CD4-positive, alpha-beta T cell treated with Interleukin-6 at 100 ng/mL for 8 hours (primary cell): ENCODE data around the gene TNP1.

Experiments used
- DNase-seq: peaks from one replicate; pipeline ENCODE4 v3.0.0-alpha.2; 2020; ENCODE audit warnings: mixed read lengths, low spot score

TNP1 gene, protein sequence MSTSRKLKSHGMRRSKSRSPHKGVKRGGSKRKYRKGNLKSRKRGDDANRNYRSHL

DNA sequence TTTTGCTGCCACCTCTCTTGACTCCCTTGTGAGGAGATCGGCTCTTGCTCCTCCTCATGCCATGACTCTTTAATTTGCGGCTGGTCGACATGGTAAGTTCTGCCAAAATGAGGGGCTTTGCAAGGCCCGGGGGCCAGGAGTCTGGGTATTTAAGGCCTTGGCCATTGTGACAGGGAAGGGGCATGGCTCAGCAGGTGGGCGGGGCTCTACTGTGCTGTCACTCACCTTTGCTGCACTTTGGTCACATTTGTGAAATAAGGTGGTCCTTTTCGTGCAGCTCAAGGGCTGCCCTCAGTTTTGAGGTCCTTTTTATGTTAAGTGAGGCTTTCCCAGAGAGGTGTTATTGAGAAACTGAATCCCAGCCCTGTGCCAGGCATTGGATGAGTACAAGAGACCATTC lies at the start of gene TNP1:
Gene TNP1, minus strand, starts transcription at position 121 of the 400 bp plus-strand sequence. Its CDS starts 30 bp downstream, at position 91.
- DNase-seq: no peak

DNA sequence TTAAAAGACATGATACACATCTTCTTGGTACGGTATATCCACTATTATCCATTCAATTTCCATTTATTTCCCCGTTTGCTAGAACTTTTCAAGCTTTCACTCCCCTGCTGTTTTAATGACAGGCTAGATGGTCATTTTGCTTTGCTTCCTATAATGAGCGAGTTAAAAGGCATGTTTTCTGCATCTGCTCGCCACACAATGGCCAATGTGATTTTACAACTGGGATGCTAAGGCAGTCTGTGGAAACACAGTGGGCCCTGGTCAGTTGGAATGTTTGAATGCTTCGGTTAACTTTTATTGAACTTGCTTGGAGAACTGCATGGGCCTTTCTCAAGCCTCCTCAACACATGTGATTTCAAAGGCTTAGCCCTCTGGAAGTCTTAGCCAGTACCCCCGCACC lies 48.4 kb upstream of the TNP1 start:
- DNase-seq: no peak

DNA sequence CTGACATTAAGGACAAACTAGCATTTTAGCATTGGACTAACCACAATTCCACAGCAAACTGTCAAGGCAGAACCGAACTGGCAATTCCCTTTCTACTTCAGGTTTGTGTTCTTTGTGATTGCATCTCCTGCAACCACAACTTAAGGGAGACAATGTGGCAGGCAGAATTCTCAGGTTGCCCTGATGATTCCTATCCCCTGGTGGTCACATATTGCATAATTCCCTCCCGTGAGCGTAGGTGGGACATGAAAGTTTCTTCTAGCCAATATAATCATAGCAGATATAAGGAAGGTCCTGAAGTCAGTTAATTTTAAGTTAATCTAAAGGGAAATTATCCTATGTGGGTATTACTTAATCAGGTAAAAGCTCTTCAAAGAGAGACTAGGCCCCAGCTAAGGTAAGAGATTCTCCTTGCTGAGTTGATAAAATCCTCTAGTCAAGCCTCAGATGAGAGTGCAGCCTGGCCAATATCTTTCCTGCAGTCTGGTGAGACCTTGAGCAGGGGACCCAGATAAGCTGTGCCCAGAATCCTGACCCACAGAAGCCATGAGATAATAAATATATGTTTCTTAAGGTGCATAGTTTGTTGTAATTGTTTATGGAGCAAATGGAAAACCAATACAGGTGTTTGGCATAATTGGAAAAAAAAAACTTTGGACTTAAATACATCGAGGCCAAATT lies 45.9 kb upstream of the TNP1 start:
- no peak for DNase-seq

DNA sequence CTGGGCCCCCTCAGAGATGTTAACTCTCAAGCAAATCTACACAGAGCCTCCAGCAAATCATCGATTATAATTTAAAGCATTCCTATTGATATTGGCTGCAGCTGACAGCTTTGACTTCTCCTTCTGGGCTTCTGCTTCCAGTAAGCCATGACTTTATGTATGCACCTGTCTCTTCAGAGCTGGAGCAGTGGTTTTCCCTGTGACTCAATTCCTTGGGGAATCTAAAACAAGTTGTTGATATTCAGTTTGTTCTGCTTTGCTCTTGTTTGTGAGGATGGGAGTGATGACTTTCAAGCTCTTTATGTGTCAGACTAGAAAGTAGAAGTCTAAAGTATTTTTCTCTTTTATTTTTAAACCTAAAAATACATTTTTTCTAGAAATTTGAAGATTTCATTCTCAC lies 45.1 kb upstream of the TNP1 start:
- no peak for DNase-seq

DNA sequence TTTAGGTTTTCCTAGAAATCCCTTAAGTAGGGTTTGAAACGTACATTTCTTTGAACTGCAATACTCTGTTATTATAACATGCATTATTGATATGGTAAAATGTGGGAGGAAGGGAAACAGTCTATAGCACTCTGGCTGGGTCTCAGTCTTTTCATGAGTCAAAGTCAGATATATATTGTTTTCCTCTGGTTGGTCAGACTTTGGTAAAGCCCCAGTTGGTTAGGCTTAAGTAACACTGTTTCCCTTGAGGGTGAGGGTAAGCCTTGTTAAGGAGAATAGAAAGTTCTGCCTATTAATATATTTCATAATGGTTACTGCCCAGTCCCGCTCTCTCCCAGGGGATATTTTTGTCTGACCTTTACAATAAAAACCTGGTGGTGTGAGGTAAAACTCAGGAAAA lies 44.7 kb upstream of the TNP1 start:
- DNase-seq: no peak

DNA sequence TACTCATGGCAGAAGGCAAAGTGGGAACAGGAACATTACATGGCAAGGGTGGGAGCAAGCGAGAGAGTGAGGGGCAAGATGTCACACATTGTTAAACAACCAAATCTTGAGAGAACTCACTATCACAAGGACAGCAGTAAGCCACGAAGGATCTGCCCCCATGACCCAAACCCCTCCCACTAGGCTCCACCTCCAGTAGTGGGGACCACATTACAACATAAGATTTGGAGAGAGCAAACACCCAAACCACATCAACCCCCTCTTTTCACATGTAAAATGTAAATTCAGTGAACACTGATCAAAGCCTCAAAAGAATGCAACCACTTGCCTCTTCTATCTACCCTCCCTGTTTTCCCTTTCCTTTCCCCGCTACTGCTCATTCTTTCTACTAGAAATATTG lies 43.6 kb upstream of the TNP1 start:
- DNase-seq: no peak

DNA sequence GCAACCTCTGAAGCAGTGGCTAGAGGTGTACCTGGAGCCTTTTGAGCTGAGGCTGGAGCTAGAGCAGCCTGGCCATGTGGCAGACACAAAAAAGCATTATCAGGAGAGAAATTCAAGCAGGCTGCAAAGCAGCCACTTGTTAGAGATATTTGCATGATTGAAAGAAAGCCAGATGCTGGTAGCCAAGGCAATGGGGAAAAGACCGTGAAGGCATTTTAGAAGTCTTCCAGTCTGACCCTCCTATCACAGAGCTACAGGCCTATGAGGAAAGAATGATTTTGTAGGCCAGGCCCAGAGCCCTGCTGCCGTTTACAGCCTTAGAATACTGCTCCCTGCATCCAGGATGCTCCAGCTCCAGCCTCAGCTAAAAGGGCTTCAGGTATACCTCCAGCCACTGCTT lies 41.4 kb upstream of the TNP1 start:
- no peak for DNase-seq

DNA sequence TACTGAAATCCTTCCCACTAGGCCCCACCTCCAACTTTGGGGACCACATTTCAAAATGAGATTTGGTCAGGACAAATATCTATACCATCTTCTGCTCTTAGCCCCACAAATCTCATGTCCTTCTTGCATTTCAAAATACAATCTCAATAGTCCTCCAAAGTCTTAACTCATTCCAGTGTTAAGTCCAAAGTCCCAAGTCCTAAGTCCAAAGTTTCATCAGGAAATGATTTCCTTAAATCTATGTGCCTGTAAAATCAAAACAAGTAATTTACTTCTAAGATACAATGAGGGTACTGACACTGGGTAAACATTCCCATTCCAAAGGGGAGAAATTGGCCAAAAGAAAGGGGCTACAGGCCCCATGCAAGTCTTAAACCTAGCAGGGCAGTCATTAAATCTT lies 40.5 kb upstream of the TNP1 start:
- no peak for DNase-seq

DNA sequence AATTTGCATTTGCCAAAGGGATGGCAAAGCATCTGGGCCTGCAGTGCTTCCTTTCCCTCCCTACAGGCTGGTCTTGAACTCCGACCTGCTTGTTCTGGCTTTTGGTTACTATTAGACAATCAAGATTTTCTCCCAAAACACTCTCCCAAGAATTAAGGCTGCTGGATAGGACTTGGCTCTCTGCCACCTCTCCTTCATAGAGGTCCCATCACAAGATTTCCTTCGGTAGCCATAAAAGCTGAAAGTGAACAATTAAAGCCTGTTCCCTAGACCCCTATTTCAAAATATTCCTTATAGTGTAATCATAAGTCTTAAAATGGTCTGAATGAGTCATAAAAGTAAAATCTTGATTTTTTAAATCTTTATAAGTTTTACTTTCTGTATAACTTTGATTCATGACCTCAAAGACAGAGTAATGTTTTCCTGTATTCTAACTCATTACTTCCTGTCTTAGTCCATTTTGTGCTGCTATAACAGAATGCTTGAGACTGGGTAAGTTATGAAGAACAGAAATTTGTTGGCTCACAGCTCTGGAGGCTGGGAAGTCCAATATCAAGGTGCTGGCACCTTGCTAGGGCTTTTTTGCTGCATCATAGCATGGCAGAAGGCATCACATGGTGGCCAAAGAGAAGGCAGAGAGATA lies 37.8 kb upstream of the TNP1 start:
- no peak for DNase-seq

DNA sequence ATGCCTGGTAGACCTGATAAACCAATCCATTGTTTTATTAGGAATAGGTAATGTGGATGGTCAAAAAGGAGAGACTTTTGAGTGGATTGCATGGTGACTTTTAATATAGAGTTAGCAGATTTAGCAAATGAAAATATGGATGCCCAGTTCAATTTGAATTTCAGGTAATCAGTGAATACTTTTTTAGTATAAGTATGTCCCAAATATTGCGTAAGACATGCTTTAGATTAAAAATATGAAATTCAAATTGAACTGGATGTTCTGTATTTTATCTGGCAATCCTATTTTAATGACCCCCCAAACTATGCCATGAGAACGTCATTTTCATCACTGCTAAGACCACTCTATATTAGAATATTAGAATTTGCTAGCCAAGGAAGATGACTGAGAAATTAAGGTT lies 30.3 kb upstream of the TNP1 start:
- no peak for DNase-seq

DNA sequence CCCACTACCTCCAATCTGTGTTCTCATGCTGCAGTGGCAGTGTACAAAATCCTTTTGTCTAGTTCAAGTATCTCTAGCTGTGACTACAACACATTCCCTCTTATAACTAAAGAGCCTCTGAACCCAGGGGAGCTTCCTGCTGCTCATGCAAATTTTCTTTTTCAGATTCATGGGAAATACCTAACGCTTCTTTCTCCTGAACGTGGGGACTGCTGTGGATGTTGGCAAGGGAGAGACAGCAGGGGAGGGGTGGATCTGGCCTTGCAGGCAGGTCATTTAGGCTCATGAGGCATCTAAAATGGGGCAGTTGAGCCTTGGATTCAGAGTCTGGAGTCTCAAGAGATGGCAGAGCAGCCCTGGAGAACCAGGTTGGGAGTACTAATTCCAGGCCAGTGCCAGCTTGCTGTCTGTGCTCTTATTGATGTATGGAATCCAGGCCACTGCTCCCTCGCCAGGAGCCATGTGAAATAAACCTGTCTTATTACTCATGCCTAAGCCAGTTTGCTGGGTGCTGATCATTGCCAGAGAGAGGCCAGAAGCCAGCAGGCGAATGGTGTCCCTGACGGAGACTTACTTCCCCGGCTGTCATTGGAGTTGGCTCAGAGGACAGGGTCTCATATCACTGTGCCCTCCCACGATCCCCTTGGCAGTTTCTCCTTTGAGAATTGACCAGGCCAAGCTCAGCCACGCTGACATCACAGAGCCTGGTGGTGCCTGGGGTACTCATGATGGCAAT lies 29.2 kb upstream of the TNP1 start:
- DNase-seq: no peak

DNA sequence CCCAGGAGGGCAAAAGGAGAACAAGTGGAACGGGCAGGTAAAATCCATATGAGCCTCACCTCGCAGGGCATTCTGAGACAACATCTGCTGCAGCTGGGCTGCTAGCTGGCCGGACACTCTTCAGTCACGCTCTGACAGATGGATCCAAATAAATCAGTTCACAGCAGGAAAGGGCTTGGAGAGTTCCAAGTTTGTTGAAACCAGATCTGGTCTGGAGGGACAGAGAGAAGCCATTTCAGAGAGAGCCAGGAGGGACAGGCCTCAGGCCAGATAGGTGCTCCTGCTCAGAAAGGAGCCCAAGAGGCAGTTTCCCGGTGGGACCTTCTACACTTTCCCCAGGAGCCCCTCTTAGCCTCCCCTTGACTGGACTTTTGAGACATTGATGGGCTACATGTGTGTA lies 28.2 kb upstream of the TNP1 start:
- no peak for DNase-seq

DNA sequence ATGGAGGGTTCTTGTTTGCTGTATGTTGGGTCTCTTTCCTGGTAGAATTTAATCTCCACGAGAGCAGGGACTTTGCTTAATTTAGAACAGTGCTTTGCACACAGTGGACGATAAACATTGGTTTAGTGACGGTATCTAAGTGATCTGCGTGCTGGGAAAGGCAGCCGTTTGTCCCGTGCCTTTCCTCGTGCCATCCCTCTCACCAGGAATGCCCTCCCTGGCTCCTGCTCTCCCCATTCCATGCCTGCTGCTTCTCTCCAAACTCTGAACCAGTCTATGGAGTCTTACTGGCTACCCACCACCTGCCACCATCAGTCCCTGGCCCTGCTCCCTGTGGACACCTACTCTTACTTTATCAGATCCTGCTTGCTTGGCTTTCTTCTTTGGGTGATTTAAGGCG lies 27.3 kb upstream of the TNP1 start:
- DNase-seq: no peak

DNA sequence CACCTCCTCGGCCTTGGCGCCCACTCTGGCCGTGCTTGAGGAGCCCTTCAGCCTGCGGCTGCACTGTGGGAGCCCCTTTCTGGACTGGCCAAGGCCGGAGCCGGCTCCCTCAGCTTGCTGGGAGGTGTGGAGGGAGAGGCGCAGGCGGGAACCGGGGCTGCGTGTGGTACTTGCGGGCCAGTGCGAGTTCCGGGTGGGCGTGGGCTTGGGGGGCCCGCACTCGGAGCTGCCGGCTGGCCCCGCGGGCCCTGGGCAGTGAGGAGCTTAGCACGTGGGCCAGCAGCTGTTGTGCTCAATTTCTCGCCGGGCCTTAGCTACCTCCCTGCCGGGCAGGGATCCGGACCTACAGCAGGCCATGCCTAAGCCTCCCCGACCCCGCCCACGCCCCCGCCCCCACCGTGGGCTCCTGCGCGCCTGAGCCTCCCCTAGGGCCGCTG lies 25.3 kb upstream of the TNP1 start:
- no peak for DNase-seq

DNA sequence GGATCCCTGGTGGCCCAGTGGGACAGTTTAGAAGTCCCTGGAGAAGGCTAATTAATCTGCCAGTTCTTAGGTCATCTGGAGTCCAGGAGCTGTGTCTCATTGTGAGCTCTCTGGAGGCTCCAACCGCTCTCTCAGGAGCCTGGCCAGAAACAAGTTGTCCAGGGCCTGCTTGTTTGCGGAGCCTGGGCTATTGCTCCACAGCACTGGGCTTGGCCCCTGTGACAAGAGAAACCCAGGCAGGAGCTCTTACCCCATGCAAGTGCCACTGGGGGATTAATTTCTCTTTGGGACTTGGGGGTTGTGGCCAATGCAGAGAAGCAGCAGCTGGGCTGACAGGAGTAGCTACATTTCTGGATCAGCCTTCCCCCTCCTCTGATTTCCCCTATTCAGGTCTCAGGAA lies 24.5 kb upstream of the TNP1 start:
- no peak for DNase-seq

DNA sequence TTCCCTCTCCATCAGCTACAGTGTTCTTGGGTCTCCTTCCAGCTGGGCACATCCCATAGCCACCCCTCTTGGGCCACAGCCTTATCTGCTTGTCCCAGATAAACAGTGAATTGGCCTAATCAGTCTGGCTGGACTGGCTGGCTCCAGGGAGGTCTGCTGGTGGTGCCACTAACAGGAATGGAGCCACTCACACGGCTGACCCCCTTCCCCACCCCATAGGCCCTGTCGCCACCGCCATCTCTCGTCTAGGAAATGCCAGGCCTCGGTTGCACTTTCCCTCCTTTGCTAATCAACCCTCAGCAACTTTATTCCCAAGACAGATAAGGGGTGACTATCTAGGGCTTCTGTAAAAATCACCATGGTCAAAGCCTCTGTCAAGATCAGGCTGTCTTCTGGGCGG lies 23.0 kb upstream of the TNP1 start:
- no peak for DNase-seq

DNA sequence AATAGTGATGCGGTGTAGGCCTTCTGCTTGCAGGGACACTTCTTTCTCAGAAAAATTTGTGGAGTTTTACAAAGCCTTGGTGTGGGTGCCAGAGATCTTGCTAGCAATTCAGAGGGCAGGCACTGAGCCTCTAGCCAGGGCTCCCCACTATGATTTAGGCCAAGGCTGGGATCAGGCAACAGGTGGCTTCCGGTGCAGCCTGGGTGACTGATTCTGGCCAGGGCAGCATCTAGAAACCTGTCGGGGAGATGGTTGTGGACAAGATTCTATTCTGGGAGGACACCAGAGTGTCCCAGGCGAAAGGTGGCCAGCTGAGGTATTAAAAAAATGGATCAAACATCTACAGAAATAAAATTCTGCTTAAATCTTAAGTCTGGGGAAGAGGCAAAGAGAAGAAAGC lies 21.5 kb upstream of the TNP1 start:
- DNase-seq: no peak

DNA sequence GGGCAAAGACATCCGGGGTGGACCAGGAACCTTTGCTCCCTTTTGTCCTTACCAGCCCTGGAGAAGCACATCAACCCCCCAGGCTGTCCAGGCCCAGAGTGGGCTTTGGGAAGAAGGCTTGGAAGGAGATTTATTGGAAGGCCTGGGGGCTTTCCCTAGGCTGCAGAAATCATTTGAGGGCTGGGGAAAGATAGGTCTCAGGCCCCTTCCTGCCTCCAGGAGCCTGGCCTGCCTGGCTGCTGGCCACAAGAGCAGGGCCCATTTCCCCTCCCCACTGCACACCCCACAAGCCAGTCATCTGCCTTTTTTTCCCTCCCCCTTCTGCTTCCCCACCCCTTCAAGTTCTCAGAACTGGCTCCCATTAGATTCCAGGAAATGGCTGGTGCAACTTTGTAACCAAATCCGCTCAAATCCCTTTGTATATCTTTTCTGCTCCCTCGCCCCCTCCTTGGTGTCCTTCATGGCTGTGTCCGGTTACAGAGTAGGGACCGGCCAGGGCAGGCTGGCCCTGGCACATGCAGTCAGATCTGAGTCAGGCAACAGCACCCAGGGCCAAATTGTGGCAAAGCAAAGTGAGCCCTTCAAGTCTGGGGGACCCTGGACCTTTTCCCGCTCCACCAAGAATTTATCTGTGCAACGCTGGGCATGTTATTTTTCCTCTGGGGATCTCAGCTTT lies 20.8 kb upstream of the TNP1 start:
- DNase-seq: no peak

DNA sequence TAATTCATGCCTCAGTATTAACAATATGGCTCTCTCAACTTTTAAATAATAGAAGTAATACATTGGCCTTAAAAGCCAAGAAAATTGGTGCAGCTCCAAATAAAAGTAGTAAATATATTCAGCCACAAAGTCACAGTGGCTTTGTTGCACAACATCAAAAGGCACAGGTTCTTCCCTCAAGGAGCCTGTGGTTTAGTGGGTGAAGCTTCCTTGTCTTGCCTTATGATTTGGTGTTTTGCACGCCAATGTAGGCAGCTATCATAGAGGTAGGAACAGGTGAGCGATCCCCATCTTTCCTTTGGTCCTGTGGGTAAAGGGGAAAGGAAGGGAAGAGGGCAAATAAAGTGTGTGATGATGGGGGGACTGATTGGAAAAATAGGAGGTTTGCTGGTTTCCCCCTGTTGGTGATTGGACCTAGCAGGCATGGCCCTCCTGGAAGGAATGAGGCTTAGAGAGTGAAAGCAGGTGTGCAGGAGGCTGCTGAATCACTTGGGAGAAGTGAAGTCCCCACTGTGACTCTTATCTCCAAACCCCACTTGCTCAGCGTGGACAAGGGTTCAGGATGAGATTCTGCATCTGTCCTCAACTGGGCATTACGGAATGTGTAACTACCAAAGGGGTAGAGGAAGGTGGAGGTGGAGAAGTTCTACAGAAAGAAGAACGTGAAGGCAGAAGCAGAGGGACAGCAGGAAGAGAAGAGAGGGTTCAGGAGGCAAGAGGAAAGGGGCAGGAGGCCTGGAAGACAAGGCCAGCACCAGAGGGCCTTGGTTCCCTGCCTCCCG lies 20.1 kb upstream of the TNP1 start:
- no peak for DNase-seq

DNA sequence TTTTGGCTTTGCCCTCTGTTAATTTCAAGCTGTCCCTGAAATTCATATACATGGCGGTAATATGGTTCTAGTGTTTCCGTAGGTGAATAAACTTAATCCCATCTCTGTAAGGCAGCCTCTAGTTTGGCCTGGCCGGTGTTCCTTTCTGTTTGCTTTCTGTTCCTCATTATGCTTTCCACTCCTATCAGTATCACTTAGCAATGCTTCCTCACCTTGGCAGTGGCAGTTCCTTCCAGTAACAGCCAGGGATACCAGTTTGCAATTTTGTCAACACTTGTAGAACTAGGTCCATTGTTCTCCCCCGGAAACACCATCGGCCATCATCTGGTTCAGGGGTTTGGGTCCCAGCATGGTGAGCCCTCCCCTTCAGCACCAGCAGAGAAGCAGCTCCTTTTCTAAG lies 18.2 kb upstream of the TNP1 start:
- DNase-seq: no peak

DNA sequence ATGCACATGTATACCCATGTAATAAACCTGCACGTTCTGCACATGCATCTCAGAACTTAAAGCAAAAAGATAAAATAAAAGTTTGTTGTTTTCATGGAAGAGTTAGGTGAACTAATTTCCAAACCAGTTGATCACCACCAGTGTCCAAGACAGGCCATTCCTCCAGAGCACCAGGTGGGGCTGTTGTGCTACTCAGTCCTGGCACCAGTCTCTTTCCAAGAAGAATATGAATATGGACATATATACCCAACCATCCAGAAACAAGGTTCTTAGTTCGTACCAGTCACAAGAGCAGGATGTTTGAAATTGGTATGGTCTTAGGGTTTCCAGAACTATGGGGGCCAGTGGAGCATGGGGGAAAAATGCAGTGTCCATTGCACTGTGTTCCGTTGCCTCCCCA lies 17.2 kb upstream of the TNP1 start:
- no peak for DNase-seq

DNA sequence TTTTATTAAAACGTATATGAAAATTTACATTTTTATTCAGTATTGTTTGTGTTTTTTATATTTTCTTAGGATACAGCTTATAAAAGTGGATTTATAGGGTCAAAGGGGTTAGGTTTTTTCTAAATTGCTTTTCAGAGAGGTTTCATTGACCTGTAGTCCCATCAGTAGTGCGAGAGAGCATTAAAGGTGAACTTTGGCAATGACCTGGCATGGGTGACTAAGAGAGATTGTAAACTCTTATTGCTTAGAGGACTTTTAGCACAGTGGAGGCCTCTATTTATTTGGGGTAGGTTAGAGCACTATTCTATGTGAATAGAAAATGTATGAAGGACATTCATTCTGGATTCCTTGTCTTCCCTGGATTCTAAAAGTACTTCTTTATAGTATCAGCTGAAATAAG lies 16.0 kb upstream of the TNP1 start:
- DNase-seq: no peak
